Head of caudate nucleus (tissue), 42 donors: Measurements from ENCODE around the gene TANGO6.

ENCODE experiments used
- DNase-seq, 42 donors: peaks; one replicate each; pipeline versions ENCODE4 v3.0.0 to v3.0.0-alpha.2; 2020 to 2021; ENCODE audit warnings: mixed read lengths in 7 of 42
- intact Hi-C: fragments of 100-400 bp; cut with DNase I; formaldehyde crosslinking; loops from one replicate; pipeline ENCODE4 v1.15.0; 2022

The TANGO6 gene

GRCh38 chr16:68900009-68900408 lies 56.7 kb downstream of the TANGO6 start:
- DNase-seq = no peak
- intact Hi-C loops = loop anchor here (5.0 kb wide), 2 partner anchors 212 to 232 kb away; partner anchors contain the start of genes CHTF8 and UTP4

GRCh38 chr16:68902003-68902968 lies 59.0 kb downstream of the TANGO6 start:
- peak in 31 of 42 donors; percentile 14 to 81 (median 48) for DNase-seq
- intact Hi-C loops = loop anchor here (5.0 kb wide), 2 partner anchors 210 to 230 kb away; partner anchors contain the start of genes CHTF8 and UTP4

DNA sequence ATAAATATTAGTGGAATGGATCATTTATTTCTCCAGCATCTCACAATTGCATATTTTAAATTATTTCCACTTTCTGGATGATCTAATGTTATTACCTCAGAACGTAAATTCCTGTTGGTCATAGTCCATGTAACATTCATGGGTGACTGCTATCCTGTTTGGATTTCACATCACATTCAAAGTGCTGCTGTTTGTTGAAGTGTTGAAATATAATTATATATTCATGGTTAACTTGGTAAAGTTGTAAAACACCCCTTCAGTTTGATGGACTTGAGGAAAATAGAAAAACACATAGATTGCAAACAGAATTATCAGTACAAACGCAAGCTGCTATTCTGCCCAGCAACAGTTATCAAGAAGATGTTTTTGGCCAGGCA lies 59.6 kb downstream of the TANGO6 start:
- DNase-seq = no peak
- intact Hi-C loops = loop anchor here (5.0 kb wide), 2 partner anchors 209 to 229 kb away; partner anchors contain the start of genes CHTF8 and UTP4

- intact Hi-C loops = no loop called here
- DNase-seq = no peak
Measured at GRCh38 chr16:68907297-68907696, 64.0 kb downstream of the TANGO6 start.

DNA sequence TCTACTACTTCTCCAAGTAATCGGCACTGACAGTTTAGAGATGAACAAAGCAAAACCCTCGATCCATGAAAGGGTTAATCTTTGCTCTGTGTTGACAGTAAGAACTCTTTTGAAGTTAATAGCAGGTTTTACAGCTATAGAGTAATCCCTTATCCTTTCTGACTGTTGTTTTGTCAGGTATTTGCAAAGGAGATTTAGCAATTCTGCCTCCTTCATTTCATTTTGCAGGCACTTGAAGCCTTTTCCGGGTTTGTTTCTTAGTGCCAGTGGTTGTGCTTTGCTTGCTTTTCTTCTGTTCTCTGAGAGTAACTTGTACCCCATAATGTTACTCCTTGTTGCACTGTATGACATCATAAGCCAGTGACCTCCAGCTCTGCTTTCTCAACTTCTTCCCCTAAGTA lies 64.5 kb downstream of the TANGO6 start:
- DNase-seq = no peak
- intact Hi-C loops = no loop called here

DNA sequence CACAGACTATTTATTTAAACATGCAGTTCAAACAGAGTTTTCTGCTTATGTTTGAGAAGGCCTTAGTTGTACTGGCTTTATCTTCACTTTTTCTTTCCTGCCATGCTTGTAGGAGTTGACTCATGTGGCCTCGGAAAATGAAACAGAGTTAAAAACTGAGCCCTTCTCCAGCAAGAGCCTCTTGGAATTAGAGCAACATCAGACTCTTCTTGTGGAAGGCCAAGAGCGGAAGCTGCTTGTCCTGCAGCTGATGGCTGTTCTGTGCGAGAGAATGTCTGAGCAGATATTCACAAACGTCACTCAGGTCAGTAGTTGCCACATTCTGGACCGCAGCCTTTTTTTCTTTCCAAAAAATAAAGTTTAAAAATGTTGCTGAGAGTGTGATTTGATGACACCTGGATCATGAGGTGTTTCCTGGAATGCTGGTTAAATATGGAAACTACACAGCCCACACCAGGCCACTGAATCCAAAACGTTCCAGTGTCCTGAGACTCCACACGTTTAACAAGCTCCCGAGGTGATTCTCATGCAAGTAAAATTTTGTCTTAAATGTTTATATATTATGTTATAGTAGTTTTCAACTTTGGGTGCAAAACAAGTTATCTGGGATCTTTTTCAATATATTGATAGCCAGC lies 65.9 kb downstream of the TANGO6 start:
- no peak for DNase-seq
- intact Hi-C loops = no loop called here

DNA sequence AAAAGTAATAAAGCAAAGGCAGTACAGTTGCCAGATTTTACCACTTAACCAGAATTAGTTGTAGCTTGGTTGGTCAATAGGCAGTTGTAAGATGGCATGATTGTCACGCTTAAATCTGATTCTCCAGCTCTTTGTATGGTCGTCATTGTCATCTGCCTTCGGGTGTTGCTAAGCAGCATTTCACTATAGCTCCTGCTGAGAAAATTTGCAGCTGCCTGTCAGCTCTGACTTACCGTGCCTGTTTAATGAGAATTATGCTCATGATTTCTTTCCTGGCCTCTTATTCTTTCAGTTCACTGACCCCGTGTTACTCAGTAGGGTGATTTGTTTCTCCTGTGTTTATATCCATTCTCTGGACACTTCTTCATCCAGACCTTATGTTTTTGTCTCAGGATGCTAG lies 66.7 kb downstream of the TANGO6 start:
- intact Hi-C loops = no loop called here
- peak in 10 of 42 donors; percentile 7 to 50 (median 28) for DNase-seq

DNA sequence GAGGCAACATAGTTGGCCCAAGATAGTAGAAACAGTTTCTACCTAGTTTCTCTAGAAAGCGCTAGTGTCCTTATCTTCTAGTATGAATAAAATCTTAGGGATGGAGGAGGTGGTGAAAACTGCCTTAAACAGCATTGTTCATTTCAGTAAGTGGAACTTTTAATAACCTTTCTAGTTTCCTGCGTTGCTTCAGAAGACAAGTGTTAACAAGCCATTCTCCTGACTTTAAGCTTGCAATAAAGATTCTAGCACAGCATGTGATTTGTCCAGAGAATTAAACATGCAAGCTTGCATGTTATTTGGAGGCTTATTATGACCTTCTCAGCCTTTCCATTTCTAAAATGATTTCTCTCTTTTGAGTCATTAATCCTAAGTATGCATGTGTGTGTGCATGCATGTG lies 72.3 kb downstream of the TANGO6 start:
- DNase-seq = no peak
- intact Hi-C loops = no loop called here

DNA sequence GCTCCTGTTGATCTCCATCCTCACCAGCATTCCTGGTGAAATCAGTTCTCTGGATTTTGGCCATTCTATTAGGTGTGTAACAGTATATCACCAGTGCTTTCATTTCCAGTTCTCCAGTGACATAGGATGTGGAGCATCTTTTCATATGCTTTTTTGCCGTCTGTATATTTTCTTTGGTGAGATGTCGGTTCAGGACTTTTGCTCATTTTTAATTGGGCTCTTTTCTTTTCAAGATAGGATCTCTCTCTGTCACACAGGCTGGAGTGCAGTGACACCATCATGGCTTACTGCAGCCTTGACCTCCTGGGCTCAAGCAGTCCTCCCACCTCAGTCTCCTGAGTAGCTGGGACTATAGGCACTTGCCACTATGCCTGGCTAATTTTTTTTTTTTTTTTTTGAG lies 74.2 kb downstream of the TANGO6 start:
- DNase-seq = no peak
- intact Hi-C loops = no loop called here

GRCh38 chr16:68920349-68920748 lies 77.0 kb downstream of the TANGO6 start:
- no peak for DNase-seq
- intact Hi-C loops = no loop called here

GRCh38 chr16:68921637-68922036 lies 78.3 kb downstream of the TANGO6 start:
- intact Hi-C loops = no loop called here
- no peak for DNase-seq

- no peak for DNase-seq
- intact Hi-C loops = no loop called here
Measured at GRCh38 chr16:68923116-68923515, 79.8 kb downstream of the TANGO6 start.

- DNase-seq = no peak
- intact Hi-C loops = no loop called here
Measured at GRCh38 chr16:68927018-68927417, 83.7 kb downstream of the TANGO6 start.

DNA sequence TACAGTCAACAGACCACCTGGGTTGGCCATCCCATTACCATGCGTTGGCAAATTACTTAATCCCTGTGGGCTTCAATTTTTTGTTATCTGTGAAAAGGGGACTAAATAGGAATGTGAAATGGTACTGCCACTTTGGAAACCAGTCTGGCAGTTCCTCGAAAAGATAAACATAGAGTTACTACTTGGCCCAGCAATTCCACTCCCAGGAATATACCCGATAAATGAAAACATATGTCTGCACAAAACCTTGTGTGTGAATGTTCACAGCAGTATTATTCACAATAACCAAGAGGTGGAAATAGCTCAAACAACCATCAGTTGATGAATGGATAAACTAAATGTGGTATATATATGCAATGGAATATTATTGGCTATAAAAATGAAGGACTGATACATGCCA lies 87.9 kb downstream of the TANGO6 start:
- no peak for DNase-seq
- intact Hi-C loops = no loop called here

DNA sequence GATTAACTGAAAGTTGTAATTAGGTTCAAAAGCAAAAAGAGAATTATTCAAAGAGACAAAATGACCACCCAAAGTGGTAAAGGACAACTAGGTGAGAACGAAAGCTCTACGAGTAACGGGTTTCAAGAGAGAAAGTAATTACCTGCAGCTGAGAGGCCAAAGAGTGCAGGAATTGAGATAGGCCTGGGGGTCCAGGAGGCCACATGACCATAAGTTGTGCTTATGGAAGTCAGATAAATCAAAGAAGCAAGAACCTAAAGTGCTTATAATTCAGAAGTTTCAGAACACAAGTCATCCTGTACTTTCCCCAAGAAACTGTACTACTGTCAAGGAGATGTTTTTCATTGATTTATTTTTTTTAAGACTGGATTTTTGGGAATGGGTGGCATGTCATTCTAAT lies 91.1 kb downstream of the TANGO6 start:
- DNase-seq = no peak
- intact Hi-C loops = no loop called here

DNA sequence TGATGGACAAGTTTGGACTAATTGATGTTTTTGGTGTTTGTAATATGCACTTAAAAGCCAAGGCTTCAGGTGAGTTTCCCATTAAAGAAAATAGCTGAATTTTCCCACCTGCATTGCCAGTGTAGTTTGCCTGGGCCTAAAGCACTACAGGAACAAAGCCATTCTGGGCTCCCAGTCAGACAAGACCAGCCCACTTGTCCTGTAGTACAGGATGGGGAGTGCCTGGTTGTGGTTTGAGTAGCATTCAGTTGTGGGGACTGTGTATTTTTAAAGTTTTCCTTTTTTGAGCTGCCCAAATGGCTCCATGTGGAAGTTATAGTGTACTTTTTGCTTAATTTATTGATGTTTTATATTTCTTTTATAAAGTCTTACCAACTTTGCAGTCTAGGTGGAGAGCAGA lies 91.7 kb downstream of the TANGO6 start:
- no peak for DNase-seq
- intact Hi-C loops = no loop called here

DNA sequence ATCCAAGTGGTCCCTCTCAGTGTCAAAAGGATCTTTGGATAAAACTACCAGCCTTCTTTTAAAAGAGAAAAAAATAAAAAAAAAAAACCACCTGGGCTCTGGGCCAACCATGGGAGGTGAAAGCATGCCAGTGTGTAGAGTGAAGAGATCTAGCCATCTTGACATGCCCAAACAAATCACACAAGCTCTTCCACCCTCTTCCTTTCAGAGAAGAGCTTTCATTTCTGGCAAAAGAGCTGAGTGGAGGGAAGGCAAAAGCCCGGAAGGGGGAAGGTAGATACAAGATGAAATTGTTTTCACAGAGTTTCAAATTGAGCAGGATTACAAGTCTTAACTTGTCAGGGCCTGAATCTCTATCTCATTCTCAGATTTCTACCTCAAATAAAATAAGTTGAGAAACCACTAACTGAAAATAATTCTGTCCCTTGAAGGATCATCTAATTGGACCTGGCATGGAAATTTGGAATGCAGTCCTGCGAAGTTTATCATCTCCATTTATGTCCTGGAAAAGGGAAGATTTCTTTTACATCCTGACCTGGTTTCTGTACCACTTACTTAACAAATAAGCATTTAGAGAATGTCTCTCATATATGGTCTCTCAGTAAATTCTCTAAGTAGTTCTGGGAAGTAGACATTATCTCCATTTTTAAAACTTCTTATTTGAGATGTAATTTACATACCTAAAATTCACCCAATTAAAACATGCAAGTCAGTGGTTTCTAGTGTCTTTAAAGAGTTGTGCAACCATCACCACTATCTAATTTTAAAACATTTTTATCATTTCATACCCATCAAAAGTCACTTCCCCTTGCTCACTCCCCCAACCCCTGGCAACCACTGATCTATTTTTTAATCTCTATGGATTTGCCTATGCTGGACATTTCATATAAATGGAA lies 93.7 kb downstream of the TANGO6 start:
- intact Hi-C loops = no loop called here
- DNase-seq = no peak

DNA sequence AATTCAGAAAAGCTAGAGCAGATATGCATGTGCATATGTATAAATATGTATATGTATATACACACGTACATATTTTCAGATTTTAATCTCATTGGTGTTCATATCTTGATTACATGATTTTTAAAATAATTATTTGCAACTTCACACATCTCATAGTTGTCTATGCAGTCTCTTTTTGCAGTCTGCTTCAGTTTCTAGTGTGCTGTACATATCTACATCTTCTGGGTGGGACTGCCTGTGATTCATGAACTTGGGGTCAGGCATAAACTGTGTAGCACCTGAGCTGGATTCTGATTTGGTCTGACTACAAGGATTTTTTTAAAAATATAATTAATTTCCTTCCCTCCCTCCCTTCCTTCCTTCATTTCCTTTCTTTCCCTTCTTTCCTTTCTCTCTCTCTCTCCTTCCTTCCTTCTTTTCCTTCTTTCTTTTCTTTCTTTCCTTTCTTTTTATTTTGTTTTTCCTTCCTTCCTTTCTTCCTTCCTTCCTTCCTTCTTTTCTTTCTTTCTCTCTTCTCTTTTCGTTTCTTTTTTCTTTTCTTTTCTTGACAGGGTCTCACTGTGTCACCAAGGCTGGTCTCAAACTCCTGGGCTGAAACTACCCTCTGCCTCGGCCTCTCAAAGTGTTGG lies 96.5 kb downstream of the TANGO6 start:
- intact Hi-C loops = no loop called here
- DNase-seq = no peak

- no peak for DNase-seq
- intact Hi-C loops = no loop called here
Measured at GRCh38 chr16:68940816-68941215, 97.5 kb downstream of the TANGO6 start.
